GM18511 (cell line): ENCODE data around the gene WWOX.
"Not testable (repeated sequence)": the region's sequence is repeated elsewhere in the genome, so short reads cannot be mapped to it uniquely, and the experiment has no call there.

ENCODE experiments used
- ATAC-seq: cut with Tn5 transposase; IDR thresholded peaks from one replicate; pipeline ENCODE4 v1.9.1; 2021; ENCODE audit warnings: mild to moderate bottlenecking, moderate library complexity; ENCODE audit not compliant: unreplicated experiment

The WWOX gene

DNA sequence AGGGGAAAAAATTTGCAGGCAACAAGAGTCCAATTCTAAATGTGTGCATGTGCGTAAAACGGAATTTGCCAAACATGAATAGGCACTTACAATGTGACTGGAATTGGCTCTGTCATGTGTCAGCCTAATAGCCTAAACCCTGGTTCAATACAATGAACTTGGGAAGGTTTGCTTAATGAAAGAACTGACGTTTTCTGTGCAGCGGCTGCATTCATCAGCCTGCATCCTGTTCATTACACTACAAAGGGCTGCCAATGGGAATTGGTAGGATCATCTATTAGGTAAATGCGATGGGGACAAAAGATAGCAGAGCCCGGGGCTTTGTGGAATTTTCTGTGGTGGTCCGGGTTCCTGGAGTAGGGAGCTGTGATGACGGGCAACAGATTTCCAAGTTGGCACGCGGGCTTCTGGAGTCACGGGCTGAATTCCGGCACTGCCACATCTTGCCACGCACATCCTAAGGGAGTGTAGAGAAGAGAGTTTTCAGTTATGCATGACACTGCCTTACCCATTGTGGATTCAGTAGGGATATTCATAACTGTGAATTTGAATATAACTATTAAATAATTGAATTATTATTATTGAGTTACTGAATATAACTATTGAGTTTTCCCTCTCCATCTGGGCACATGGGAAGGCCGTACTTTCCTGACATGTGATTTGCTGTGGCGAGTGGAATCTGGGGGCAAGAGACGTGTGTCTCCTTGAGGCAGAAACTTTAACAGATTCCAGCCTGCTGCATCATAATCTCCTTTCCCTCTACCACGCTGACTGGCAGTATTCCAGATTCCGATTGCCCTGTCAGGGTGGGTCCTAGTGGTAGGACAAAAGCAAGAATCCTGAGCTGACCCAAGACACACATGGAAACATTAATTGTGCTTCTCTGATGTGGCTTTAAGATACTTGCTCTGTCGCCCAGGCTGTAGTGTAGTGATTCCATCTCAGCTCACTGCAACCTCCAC lies 565.6 kb downstream of the WWOX start:
- ATAC-seq, result no peak

DNA sequence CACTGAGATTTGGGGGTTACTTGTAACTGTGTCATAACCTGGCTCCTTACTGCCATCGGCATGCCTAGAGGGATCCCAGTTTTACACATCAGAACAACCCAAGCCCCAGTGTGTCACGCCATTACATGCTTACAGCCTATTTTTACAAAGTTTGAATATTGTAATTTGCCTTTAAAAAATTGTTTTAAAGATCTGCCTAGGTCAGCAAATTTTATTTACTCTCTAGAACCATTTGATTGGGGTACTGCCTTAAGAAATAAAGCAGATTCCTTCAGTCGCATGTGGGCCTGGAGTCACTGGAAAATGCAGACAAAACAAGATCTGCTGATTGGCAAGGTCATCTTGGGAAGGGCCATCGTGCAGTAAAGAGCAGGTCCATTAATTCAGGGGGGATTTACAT lies 566.9 kb downstream of the WWOX start:
- no peak for ATAC-seq

DNA sequence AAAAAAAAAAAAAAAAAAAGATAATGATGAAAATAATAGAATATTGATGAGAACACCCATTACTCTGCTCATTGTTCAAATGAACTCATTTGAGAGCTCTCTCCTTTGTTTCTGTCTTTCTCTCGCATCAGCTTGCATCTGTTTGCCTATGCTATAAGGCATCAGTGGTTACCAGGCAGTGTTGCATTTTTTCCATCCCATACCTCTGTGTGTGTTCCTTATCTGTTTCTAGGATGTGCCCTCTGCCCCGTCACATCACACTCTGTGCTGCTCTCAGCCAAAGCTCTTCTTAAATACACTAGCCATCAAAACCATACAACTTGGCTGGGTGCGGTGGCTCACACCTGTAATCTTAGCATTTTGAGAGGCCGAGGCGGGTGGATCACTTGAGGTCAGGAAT lies 568.2 kb downstream of the WWOX start:
- no peak for ATAC-seq

DNA sequence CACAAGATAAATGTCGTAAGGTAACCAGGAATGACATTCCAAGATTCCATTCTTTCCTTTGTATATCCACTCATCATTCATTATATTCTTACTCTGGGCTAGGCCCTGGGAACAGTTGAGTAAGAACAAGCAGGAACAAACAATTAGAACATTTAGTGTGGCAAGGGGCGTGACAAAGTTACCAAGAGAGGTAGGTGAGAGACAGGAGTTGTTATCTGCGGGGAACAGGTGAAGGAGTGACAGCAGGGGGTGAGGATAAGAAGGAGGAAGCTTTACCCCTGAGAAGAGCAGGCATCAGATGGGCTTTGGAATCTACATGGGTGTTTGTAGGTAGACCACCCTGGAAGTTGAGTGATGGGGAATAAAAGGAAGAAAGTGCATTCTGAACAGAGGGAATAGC lies 568.9 kb downstream of the WWOX start:
- ATAC-seq, result no peak

DNA sequence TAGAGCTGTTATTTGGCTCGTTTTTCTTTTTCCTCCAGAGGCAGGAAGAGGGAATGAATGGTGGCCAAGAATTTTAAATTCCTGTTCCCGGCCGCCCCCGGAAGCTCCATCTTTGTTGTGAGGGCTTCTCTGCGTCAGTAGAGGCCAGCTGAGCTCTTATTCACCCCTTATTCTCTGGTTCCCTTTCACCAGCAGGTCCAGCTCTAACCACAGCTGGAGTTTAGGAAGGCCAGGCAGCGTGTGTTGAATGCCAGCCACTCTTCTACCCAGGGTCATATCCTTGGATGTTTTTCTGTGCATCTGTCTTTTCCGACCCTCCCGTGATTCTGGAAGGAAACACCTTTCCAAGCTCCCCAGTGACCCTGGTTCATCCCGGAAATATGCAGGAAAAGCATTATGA lies 570.5 kb downstream of the WWOX start:
- no peak for ATAC-seq

DNA sequence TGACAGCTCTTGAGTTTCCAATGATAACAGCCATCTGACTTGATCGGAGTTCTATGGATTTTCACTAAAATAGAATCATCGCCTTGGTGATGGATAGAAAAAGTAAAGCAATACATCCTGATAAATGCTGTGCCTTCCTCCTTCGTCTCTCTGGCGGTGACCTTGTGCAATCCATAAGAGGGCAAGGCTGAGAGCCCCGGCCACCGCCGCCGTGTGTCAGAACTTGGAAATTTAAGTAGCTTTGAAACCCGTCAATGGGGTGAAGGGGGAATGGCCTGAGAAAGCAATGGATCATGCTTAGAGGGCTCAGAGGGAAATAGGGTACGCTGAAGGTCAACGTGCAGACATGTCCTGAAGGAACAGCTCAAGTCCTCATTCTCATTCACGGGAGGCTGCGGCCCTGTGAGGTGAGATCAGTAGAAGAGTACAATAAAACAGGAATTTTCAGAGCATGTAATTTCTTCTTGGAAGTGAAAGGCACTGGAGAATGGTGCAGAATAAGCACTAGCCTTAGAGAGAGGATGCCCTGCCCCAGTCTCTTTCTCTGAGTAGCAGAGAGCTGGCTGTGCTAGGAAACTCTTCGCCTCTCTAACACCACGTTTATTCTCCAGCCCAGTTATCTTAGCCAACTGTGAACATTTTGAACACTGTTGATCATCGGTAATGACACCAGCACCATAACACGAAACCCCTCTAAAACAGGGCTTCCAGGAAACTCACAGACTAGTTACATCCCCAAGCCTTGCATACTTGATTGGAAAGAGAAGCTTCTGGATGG lies 573.5 kb downstream of the WWOX start:
- no peak for ATAC-seq

DNA sequence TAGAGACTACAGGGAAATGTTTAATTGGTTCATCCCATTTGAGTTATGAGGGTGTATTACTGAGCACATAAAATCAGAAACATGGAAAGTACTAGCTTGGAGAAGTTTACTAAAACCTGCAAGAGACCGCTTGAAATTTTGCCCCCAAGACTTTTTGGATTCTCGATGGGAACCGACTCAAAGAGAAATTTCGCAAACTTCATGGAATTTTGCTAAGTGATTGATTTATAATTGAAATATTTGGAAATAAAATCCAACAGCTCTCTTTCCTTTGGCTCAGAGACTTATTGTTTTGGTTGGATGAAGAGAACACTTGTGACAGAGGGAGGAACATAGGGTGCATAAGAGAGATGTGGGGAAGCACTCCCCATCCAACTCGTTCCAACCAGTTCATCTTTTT lies 574.4 kb downstream of the WWOX start:
- ATAC-seq, result no peak

DNA sequence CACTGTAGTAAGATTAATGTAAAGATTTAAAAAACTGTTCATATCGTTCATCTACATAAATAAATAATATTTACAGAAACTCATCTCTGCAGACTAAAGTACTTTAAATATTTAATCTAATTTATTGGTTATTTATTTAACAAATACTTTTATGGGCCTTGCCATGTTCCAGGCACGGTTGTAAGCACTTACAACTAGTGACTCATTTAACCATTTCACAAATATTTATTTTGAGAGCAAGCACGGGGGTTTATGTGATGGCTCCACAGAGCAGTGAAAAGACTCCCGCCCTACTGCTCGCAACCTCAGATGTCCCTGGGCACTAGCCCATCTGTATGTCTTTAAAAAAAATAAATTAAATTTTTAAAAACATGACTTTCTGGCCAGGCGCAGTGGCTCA lies 575.9 kb downstream of the WWOX start:
- no peak for ATAC-seq

DNA sequence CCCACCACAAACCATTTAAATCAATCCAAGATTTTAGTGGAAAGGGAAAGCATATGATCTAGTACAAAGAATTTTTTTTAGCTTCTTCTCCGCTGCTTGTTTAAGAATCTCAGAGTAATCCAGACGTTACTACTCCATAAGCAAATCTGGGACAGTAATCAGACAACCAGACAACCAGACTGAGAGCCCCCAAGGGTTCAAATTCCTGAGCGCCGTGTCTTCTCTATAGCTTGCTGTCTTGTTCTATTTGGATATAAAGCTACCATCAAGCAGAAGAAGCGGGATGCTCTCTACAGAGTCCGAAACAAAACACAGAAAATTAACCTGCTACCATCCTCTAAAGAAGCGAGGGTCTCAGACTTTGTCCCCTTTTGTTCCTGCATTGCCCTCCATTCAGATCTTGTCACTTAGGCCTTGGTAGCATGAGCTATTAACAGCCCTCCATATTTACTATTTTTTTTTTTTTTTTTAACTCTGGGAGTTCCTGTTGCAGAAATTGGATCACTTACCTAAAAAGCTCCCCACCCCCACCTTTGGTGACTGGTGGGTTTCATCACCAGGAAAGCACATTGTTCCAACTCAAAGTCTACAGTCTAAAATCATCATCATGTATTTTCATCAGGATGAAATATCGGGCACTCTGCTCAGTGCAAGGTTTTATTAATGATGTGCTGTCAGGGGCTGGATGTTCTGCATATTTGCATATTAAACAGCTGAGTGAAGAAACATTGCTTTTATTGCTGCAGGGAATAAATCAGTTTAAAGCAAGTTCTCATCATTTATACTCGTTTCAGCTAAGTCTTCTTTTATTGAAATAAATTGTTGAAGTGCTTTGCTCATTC lies 576.7 kb downstream of the WWOX start:
- no peak for ATAC-seq

DNA sequence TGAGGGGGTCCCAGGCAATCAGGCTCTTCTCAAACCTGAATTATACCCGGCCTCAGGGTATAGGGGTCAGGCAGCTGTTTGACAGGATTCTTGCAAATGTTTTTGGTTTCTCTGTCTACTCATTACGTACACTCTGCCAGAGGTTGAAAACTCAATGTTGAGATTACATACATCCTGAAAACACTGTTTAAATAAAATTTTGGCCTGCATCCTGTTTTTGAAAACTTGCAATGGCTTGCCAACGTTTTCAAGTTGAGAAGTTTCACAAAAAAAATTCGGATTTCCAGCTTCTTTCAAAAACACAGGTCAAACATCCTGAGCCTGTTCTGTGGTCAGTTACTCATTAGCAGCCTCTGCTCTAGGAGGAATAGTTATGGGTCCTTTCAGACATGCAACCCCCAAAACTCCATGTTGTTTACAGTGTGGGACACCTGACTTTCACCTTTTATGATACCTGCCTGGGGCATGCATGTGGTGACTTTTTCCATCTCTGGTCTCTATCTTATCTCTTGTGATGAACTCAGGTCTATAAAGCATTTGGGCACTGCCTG lies 577.8 kb downstream of the WWOX start:
- ATAC-seq, result no peak

DNA sequence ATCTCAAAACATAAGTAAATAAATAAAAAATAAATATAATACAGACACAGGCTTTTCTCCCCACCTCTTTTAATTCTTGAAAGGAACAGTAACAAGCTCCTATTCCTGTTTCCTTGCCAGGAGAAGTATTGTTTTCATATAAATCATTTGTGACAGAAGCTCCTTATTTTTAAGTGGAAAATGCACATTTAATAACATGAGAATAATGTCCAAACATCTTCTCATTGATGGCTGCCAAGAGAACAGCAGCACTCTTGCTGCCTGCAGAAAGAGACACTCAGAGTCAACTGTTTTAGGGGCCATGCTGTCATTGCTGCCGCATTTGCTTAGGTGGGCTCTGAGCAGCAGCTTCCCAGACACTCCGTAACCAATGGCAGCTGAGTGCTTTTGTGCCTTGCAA lies 580.1 kb downstream of the WWOX start:
- ATAC-seq, result no peak

DNA sequence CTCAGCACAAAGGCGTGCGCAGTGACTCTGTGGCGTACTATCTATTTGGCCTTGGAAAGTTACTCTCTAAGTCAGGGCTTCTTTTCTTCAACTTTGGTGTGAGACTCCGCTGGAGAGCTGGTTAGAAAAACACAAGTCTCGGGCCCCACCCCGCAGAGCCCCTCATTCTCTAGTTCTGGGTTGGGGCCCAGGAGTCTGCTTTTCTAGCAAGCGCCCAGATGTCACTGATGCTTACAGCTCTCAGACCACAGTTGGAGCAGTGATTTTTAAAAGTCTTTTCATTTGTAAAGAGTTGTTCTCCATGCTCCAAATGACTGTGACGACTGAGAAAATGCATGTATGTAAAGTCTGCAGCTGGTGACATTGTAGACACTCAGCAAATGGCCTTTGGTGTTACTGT lies 582.3 kb downstream of the WWOX start:
- ATAC-seq, result no peak

DNA sequence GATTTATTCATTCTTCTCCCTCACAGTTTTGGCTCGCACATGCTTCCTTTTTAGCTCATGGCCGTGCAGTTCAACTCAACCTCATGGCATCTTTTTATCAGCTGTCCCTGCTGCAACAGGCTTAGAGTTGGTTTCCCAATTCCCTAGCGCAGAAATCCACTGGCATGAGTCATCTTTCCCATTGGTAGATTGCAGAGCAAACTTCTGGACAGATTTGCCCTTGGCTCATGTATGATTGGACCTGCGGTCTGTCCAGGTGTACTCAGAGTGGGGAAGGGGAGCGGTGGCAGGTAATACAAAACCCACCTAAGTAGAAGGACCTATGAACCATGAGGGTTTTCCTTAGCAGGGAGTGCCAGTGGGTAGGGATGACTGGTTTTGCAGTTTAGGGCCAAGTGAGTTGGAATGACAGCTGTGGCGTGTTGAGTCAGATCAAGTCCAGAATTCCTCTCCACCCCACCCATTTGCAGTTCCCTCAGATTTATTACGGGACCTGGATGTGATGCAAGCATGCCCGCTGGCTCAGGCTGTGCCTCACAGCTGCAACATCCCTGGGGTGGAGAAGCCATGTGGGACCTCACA lies 584.7 kb downstream of the WWOX start:
- ATAC-seq, result no peak

DNA sequence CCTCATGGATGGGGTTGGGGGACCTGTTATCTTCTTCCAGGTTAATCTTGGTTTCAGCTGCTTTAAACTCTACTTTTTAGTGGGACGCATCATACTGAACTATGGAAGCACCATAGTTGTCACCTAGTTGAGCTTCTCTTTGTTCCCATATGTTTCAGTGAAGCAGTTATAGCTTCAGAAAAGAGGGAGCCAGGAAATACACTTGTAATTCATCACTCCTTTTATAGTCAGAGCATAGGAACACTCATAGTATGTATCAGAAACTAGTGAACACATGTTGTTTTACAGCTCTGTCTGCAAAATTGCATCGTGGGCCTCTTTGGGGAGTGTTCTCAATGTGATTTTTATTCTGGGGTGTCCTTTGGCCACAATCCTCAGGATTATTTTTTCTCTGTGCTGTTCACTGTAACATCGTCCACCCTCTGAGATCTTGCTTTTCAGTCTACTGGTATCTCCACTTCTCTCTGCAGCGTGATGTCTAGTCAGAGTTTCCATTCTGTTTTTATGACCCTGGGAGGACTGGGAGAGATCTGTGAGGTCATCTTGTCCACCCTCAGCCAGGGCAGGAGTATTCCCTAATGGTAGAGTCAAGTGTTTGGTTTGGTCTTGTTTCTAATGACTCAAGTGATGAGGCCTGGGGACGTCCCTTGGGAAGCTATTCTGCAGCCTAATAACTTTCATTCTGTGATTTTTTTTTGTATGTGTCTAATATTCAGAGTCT lies 585.4 kb downstream of the WWOX start:
- ATAC-seq, result no peak

DNA sequence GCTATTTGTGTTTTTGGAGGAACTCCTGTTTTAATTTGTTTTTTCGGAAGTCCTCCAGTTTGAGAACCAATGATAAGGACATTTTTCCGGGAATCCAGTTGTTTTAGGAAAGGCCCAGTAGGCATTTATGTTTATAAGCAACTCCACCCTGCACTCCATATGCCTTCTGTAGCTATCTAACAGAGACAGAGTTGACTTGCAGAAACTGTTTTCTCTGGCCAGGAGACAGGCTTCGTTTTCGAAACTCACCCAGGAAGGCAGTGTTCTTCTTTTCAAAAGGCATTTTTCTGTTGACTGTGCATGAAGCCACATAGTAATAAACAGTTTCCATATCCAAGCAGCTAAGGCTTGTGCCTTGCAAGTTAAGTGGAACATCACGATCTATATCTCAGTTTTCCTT lies 587.1 kb downstream of the WWOX start:
- no peak for ATAC-seq

DNA sequence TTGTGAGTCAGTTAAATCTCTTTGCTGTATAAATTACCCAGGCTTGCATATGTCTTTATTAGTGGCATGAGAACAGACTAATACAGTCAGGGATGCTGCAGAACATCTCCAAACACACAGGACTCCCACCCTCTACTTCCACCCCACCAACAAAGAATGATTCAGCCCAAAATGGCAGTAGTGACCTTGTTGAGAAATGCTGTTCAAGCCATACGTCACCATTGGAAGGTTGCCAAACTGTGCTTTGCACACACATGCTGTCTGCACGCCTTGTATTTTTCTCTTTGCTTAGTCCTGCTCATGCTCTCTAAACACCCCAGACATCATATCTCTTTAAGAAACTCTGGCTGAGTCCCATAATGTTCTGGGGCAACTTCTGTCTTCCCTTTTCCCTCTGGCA lies 589.6 kb downstream of the WWOX start:
- no peak for ATAC-seq

DNA sequence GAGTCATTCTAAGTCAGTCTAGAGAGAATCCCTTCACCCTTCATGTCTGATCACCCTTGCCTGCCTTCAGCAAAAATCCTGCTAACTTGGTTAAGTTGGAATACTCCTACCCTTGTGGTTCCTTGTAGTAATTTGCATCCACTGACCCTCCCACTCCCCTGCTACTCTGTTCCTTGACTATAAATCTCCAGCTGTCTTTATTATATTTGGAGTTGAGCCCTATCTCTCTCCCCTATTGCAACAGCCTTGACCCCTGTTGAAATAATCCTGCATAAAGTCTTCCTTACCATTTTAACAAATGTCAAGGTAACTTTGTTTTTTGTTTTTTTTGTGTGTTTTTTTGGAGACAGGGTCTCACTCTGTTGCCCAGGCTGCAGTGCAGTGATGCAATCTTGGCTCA lies 590.1 kb downstream of the WWOX start:
- ATAC-seq, result no peak

DNA sequence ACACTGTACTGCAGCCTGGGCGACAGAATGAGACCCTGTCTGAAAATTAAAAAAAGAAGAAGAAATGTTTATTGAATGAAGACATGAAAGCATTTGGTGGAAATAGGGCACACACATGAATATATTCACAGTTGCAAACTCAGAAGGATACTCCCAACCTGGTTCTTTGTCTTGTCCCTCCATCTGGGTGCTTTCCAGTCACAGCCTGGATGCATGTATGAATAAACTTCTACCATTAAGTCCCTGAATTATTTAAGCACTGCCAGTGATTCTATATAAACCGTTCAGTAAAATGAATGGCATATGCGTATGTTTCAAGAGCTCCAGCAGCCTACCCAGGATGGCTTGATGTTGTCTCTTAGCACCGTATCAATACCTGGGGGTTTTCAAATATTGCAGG lies 591.1 kb downstream of the WWOX start:
- ATAC-seq, result no peak

DNA sequence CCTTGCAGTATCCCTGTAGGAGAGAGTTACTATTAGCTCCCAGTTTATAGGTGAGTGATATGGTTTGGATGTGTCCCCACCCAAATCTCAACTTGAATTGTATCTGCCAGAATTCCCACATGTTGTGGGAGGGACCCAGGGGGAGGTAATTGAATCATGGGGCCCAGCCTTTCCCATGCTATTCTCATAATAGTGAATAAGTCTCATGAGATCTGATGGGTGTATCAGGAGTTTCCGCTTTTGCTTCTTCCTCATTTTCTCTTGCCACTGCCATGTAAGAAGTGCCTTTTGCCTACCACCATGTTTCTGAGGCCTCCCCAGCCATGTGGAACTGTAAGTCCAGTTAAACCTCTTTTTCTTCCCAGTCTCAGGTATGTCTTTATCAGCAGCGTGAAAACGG lies 592.3 kb downstream of the WWOX start:
- not testable (repeated sequence) for ATAC-seq

DNA sequence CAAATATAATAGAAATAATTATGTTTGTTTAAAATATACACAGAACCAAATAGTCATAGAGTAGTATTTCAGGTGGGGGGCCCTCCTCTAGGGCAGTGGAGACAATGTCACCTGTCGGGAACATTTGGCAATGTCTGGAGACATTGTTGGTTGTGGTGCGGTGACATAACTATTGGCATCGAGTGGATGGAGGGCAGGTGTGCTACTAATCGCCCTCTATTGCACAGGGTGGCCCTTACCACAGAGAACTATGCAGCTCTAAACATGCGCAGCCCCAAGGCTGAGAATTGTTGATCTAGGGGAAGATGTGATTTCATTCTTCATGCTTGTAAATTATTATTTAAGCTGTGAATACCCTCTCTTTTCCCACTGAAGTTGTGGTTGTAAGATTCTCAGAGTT lies 594.0 kb downstream of the WWOX start:
- no peak for ATAC-seq
